Measurements from ENCODE around the gene CCDC12.

GRCh38 chr3:46953234-46954010 lies 23.1 kb downstream of the CCDC12 start:
- no peak for TF ChIP-seq EZH2 (IDR thresholded peaks at IDR 0.05; ENCODE audit: borderline replicate concordance, low read depth, low read length, severe bottlenecking)
- TF ChIP-seq CTCF (IDR thresholded peaks at IDR 0.05; ENCODE audit: borderline replicate concordance, extremely low read depth, low read length, poor library complexity, severe bottlenecking), result peak; percentile 19

All from DND-41 (cell line).